CD1c-positive myeloid dendritic cell (primary cell): ENCODE data around the gene ATP10D.
"Not testable (repeated sequence)": the region's sequence is repeated elsewhere in the genome, so short reads cannot be mapped to it uniquely, and the experiment has no call there.

Experiments
- DNase-seq: peaks from one replicate; pipeline ENCODE4 v3.0.0-alpha.2; 2016; ENCODE audit errors: extremely low spot score

The ATP10D gene

DNA sequence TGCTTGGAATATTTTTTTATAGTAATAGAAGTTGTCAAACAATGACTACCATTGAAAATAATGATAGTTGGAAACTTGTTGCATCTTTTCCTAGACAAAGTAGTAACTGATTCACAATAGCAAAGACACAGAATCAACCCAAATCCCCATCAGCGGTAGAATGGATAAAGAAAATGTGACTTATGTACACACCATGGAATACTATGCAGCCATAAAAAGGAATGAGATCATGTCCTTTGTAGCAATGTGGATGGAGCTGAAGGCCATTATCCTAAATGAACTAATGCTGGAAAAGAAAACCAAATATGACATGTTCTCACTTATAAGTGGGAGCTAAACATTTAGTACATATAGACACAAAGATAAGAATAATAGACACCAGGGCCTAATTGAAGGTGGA lies 49.7 kb downstream of the ATP10D start:
- no peak for DNase-seq

DNA sequence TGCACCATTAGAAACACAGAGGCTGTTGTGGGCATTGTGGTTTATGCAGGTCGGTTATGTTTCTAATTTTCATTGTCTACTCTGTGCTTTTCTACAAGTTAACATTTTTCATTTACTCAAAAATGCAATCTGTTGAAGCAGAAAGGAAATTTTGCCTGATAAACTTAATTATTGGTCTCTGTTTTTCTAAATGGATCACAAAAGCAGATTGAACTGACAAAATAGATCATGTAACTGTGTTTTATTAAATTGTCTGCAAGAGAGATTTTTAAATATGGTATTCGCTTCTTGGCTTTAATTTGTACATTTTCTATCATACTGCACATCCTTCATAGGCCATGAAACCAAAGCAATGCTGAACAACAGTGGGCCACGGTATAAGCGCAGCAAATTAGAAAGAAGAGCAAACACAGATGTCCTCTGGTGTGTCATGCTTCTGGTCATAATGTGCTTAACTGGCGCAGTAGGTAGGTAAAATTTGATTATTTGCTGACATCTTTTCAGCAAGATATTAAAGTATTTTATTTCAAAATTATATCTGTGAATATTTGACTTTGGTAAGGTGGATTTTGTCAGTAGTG lies 50.6 kb downstream of the ATP10D start:
- DNase-seq, result no peak

DNA sequence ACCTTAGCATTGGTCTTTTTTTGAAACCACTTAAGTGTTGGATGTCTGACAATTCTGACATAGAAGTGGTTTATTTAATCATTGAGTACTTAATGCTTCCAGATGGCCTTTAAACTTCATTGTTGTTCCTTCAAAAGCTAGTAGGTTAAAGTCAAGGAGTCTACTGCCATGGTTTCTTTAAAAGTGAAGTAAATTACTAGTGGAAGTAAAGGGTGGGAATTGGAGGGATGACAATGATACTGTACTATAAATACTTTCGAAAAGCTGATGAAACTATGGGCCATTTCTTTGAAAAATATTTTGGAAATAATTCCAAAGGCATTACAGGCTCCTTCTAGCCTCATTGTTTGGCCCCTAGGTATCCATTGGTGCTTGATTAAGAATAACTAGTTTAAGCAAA lies 51.9 kb downstream of the ATP10D start:
- no peak for DNase-seq

DNA sequence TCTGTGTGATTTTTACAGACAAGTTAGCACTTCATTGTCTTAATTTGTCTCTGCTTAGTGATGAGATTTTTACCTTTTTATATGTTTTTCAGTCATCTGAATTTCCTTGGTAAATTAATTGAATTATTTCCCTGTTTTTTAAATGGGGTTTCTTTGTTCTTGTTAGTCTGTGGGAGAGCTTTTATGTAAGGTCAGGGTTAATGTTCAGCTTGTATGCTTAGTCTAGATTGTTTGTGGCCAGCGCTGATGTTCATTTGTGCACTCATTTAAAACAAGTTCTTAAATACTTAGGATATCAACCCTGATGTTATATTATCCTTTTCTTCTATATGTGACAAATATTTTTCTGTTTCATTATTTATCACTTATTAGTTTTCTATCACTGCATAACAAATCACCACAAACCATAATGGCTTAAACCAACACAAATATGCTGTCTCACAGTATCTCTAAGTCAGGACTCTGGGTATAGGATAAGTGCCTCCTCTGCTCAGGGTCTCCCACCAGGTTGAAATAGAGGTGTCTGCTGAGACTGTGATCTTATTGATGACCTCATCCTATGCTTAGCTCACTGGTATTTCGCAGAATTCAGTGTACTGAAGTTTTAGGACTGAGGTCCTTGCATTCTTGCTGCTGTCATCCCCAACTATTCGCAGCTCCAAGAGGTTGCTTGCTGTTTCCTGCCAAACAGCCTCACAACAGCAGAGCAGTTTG lies 53.2 kb downstream of the ATP10D start:
- DNase-seq, result no peak

DNA sequence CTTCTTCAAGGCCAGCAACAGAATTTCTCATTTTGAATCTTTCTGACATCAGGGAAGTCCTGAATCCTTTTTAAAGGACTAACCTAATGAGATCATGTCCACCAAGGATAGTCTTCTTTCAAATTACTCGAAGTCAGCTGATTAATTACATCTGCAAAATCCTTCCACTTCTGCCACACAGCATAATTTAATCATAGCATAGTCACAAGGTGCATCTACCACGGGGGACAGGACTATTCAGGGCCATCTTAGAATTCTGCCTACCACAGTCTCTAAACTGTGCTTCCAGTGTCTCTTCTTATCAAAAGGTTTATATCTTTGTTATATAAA lies 53.7 kb downstream of the ATP10D start:
- DNase-seq, result no peak

DNA sequence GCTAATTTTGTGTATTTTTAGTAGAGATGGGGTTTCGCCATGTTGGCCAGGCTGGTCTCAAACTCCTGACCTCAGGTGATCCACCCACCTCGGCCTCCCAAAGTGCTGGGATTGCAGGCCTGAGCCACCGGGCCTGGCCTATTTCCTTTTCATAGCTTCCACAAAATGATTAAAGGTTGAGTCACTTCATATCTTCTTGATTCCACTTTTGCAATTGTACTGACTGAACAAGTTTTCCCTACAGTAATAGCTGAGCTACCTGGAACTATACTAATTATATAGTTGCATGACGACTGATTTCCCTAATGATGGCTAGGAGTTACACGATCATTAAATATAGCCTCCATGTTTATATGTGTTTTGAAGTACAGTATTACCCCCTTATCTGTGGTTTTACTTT lies 57.6 kb downstream of the ATP10D start:
- DNase-seq, result not testable (repeated sequence)

DNA sequence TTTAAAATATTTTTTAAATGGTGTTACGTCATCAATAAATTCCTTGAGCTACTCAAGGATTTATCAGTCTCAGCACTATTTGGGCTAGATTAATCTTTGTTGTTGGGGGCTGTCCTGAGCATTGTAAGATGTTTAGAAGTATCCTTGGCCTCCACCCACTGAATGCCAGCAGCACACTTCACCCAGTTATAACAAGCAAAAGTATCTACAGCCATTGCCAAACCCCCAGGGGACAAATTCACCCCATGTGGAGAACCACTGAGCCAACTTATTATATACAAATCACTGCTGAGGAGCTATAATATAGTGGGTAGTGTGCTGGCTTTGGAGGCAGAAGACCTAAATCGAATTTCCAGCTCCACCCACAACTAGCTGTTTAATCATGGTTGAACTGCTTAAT lies 58.3 kb downstream of the ATP10D start:
- DNase-seq, result no peak

DNA sequence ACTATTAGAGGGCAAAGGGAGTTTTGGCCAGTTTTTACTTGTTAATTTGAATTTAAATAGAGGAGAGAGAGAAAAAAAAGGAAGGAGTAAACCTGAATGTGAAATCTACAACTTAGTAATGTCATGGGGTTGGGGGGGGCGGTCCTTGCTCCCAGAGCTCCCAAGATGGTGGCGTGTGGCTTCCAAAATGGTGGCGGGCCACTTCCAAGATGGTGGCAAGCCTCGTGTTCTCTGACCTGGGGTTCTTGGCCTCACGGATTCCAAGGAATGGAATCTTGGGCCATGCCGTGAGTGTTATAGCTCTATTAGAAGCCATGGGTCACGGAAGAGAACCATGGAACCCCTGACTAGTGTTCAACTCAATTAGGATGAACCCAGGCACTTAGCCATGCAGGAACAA lies 65.3 kb downstream of the ATP10D start:
- DNase-seq, result not testable (repeated sequence)

DNA sequence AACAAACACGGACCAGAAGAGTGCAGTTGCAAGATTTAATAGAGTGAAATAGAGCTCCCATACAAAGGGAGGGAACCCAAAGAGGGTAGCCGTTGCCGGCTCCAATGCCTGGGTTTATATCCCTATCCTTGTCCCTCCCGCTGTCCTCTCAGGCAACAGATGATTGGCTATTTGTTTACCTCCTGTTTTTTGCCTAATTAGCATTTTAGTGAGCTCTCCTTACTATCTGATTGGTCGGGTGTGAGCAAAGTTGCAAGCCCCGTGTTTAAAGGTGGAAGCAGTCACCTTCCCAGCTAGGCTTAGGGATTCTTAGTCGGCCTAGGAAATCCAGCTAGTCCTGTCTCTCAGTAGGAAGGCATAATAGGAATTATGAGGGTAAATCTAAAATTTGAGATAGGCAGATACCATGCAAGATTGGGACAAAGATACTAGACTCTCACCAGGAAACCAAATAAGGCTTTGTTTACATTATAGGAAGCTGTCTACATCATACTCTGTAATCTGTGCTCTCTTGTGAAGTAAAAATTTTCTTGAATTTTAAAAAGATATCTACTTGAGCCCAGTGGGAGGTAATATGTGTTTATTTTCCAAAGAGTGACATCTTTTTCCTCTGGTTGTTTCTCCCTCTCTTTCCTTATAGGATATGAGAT lies 65.9 kb downstream of the ATP10D start:
- DNase-seq, result no peak

DNA sequence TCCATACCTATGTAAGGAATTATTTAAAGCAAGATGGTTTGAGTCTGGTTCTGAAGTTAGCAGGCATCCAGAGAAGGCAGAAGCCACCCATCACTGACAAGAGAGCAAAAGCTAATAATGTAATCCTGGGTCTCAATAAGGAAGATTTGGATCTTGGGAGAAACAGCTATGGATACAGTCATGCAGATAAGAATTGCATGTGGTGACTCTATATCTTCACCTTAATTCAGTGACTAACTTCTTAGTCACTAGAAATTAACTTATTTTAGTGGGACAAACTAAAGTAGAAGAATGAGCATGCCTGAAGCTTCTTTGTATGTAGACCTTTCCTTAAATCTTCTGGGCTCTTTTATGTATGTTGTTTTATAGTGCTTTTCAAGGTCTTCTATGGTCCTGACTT lies 66.6 kb downstream of the ATP10D start:
- DNase-seq, result no peak

DNA sequence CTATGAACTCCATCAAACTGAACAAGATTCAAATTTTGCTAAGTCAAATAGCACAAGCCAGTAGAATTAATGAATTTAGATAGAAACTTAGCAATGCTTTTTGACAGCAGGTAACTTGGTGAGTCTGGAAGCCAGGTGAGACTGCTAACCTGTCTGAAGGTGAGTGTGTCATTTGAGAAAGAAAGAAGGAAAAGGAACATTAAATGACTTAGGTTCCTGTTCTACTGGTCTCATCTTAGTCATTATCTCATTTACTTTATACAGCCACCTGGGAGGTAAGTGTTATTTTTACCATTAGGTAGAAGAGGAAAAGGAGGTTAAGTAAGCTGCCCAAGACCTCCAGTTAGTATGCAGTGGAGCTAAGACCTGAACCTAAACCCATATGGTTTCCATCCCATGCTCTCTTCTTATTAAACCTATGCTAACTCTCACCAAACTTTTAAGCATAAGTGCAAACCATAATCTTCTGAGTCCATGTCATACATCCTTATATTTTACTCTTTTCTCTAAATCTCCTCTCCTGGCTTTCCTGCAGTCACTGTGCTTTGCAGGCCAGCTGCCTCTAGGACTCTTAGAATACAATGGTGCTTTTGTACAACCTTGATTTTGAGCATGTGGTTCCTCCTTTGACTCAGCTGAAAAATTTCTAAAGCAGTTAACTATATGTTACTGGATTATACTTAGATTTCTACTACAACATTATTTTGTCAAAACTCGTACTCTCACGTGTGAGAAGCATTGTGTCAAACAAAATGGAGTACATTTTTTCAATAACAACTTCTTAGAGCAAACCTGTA lies 68.5 kb downstream of the ATP10D start:
- DNase-seq, result no peak

DNA sequence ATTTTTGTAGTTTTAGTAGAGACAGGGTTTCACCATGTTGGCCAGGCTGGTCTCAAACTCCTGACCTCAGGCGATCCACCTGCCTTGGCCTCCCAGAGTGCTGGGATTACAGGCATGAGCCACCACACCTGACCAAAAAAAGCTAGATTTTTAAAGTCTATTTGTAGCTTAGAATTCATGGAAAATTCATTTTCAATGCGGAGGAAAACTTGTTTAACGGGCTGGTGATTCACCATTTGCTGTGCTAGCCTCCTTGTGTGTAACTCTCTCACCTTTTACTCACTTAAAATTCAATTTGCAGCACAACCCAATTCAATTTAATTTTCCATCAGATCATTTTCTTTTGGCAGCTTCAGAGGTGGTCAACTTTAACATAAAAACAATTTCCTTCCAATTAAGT lies 70.8 kb downstream of the ATP10D start:
- not testable (repeated sequence) for DNase-seq

DNA sequence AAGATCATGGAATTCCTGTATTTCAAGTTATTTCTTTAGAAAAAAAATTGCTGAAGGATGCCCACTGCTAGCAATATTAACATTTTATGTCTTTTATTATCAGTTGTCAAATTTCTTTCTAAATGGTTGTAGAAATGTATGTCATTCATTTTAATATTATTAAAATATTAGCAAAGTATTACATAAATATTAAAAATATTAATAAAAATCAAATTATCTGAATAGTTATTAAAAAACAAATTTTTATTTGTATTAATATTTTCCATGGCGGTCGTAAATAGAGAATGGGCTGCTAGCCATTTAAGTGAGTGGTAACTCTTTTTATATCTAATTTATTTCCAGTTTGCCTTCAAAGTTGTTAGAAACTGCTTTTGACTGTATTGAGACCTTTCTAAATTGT lies 72.2 kb downstream of the ATP10D start:
- DNase-seq, result no peak

DNA sequence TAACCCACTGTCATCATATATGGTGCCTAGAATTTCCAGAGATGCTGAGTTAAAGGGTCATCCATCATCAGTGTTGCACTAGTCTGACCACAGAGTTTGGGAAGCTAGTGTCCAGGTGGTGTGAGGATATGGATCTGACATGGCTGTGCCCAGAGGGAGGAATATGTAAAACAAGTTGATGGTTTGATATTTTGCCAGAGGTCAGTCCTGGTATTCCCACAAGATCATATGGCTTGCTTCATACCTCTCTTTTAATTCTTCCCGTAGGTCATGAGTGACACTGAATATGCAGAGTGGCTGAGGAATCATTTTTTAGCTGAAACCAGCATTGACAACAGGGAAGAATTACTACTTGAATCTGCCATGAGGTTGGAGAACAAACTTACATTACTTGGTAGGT lies 75.6 kb downstream of the ATP10D start:
- no peak for DNase-seq

DNA sequence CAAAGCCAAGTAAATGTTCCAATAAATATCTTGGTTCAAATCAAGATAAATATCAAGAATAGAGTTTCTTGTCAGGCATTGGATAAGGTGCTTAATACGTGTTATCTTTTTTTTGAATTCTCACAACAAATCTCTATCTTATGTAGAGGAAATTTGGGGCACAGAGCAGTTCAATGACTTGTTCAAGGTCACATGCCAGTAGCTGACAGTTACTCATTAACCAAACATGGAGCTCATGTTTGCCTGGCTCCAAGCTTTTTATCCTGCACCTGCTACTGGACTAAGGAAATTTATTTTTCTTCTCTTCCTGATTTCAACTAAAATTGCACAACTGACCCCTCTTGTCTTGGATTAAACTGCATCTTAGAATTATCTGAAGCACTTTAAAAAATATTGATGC lies 76.3 kb downstream of the ATP10D start:
- no peak for DNase-seq

DNA sequence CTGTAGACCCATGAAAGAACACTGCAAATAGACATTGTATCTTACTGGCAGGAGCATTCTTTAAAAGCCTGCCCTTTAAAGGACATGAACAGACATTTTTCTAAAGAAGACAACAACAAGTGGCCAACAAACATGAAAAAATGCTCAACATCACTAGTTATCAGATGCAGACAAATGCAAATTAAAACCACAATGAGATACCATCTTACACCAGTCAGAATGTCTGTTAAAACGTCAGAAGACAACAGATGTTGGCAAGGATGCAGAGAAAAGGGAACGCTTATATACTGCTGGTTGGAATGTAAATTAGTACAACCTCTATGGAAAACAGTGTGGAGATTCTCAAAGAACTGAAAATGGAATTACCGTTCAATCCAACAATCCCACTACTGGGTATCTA lies 77.2 kb downstream of the ATP10D start:
- no peak for DNase-seq

DNA sequence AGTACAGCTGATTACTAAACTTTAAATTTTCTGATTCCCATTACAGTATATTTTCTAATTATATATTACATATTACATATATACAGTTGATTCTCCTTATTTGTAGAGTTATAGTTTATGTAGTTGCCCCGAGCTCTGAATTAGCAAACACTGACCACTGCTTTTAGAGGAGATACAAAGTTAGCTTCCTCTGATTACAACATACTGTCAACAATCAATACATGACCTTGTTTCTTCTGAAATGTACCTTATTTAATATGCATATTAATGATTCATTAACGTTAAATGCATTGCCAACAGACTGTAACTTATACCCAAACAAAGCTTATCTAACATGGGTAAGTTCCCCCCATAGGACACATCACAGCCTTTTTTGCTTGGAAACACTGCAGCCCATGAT lies 81.5 kb downstream of the ATP10D start:
- DNase-seq, result no peak

DNA sequence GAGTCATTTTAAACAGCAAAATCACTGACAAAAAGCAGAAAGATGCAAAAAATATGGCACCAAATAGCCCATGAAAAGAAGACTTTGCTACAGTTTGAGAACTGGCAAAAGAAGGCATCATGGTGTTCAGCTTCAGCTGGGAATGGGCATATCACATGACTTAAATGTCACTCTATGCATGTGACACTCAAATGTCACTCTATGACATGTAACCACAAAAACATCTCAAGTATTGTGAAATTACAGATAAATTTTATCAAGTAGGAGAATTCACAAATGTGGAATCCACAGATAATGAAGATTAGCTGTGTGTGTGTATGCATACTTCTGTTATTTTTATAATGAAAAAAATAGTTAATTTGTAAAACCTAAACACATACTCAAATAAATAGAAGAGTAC lies 81.9 kb downstream of the ATP10D start:
- no peak for DNase-seq

DNA sequence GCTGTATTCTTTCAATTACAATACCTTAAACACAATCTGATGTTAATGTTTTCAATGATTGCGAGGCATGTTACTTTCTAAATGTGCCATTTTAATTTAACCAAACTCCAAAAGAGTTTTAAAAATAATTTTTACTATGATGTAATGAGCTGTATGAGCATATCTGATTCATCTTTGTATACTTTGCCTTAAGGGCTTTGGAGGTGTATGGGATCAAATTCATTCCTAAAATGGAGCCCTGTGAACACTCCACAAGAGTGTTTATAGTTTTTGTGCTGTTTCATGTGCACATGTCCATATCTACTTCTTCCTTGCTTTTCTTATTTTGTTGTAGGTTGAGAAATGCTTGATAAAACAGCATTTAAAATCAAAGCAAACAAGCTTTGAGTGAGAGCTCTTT lies 82.4 kb downstream of the ATP10D start:
- no peak for DNase-seq

DNA sequence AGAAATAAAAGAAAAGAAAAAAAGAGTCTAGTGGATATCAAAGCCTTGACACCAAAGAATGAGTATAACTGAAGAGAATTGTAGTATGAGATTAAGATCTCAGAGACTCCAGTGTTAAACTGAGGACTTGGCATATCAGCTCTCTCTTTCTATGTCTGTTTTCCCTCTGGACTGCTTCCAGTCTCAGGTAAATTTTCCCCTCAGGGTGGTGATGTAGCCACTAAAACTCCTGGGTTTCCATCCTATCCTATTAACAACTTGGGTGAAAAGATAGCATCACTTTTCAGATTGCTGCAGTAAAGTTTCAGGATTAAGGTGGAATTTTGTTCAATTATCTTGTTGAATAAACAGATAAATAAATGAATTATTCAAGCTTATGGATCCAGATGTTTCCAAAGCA lies 85.7 kb downstream of the ATP10D start:
- no peak for DNase-seq

DNA sequence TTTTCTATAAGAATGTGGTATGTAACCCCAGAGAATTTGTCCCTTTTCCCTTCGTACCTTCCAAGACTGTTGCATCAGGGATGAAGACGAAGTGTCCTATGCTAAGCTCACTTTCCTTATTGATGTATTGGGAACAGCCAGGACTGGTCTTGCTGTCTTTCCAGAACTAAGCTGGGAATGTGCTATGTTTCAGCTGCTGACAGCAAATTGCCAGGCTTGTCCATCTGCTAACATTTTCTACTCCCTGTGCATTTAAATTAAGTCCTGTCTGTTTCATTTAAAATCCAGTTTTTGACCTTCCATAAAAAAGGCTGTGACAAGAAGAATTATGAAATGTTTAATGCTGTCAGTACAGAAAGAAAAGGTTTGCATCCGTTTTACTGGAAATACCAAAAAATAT lies 87.9 kb downstream of the ATP10D start:
- no peak for DNase-seq

DNA sequence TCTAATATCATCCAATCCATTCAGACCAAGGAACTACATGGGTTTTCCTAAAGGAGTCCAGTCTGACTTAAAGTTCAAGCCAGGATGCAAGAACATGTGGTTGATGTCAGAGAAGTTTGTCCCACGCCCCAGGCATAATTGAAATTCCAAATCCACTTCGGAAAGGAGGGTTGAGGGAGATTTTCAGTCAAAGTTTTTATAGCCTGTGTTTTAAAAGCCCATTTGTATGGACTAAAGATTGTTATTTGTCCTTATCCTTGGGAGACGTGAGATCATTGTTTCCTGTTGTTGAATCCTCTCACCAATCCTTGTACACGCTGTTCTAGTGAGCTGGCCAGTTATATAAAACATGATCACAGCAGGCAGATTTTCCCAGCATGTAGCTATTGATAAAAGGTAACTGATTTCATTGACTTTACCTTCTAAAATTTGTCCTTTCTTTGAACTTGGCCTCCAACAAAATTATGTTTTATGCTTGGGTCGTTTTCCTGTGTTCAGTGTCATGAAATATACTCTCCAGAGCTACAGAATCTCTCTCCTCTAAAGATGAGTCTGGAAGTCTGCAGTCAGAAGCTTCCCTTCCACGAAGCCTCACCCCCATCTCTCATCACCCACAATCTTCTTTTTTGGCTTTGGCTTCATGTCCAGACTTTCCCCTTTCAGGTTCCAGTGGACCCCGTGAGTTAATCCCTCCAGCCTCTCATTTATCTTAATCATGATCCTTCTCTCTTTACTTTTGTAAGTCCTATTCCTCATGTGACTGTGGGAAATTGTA lies 92.9 kb downstream of the ATP10D start:
- DNase-seq, result no peak
